Right atrium auricular region (tissue), 2 donors: ENCODE measurements around the gene TTLL11. TPM values are rescaled to one million over a fixed set of nuclear protein-coding genes. Genes with fewer than 3 reads are reported as not detected.
A peak's percentile ranks its signal among the peaks of the same experiment; 100 is the strongest.

Experiments
- DNase-seq: peaks from one replicate; pipeline ENCODE4 v3.0.0-alpha.2; 2019; ENCODE audit warnings: low spot score
- H3K27ac ChIP-seq, 2 donors: fragments of 200-600 bp; sonication (generic); 1 replicate in 1 of 2; 2 replicates in 1 of 2; pipeline ENCODE4 v1.5.1; 2016 to 2019
- H3K27me3 ChIP-seq, 2 donors: fragments of 200-600 bp; sonication (generic); one replicate each; pipeline versions ENCODE4 v1.5.1 to v1.6.0; 2017 to 2019
- H3K36me3 ChIP-seq: fragments of 200-600 bp; sonication (generic); one replicate; pipeline ENCODE4 v1.5.1; 2016
- H3K4me1 ChIP-seq, 2 donors: fragments of 200-600 bp; sonication (generic); one replicate each; pipeline versions ENCODE4 v1.5.1 to v1.6.0; 2017 to 2019
- H3K4me3 ChIP-seq, 2 donors: fragments of 200-600 bp; sonication (generic); 1 replicate in 1 of 2; 2 replicates in 1 of 2; pipeline ENCODE4 v1.5.1; 2017 to 2019; ENCODE audit warnings: mild to moderate bottlenecking in 1 of 2, moderate library complexity in 1 of 2
- H3K9me3 ChIP-seq, 2 donors: fragments of 200-600 bp; sonication (generic); one replicate each; pipeline ENCODE4 v1.5.1; 2019
- total RNA-seq, 2 donors: library from RNA; depleted of rRNA; stranded (reverse); fragments of >200 nt; gene quantifications; one replicate each; pipeline ENCODE4 v1.1.0, GENCODE V29; 2016
- TF ChIP-seq, protein P1 (sequence below), 2 donors: fragments of 200-600 bp; sonication (generic); IDR thresholded peaks; one replicate each; pipeline ENCODE4 v1.5.1; 2019; ENCODE audit warnings: antibody characterized with exemption in 2 of 2

TTLL11 gene
- total RNA-seq, 2 donors from 2014 or later: 5.9 to 7.8 TPM

DNA sequence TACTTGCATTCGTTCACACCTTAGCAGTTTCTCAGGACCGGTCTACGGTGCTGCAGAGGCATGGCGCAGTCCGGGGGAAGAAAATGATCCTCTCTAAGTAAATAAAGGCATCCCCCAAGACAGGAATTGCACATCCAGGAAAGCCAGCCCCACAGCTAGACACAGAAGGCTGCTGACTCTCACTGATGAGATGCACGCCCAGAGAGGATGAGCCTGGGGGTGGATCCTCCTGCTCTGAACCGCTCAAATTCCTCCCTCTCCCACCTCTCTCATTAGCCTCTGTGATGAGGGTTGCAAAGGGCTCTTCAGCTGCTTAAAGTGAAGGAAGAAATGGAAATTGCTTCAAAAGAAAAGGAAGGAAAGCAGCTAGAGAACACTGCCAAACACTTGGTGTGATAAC, 132.4 kb downstream of the TTLL11 start:
- TF ChIP-seq, protein P1, sequence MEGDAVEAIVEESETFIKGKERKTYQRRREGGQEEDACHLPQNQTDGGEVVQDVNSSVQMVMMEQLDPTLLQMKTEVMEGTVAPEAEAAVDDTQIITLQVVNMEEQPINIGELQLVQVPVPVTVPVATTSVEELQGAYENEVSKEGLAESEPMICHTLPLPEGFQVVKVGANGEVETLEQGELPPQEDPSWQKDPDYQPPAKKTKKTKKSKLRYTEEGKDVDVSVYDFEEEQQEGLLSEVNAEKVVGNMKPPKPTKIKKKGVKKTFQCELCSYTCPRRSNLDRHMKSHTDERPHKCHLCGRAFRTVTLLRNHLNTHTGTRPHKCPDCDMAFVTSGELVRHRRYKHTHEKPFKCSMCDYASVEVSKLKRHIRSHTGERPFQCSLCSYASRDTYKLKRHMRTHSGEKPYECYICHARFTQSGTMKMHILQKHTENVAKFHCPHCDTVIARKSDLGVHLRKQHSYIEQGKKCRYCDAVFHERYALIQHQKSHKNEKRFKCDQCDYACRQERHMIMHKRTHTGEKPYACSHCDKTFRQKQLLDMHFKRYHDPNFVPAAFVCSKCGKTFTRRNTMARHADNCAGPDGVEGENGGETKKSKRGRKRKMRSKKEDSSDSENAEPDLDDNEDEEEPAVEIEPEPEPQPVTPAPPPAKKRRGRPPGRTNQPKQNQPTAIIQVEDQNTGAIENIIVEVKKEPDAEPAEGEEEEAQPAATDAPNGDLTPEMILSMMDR (IDR thresholded peaks at IDR 0.05): no peak
- Histone ChIP-seq H3K36me3 (no peaks in the 10 kb centered on the region), H3K4me3 (no peak overlapping the region), H3K27me3 (no peaks in the 10 kb centered on the region), H3K9me3 (no peaks in the 10 kb centered on the region), H3K27ac (no peak overlapping the region), H3K4me1 (no peaks in the 10 kb centered on the region)
- no peak for DNase-seq

DNA sequence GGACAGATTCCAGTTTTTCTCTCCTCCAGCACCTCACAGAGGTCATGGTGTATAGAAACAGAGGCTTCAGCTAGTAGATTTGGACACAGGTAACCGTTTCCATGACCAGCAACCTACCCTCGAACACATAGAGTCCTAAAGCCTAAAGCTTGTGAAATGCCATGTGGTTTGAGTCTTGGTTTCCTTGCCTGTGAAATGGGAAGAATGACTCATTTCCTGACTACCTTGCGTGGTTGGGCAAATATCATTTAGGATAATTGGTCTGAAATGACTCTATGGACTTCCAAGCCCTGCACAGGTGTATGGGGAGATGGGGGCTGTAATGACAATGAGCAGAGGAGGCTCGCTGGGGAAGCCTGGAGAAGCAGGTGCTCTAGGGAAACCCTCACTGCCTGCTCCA, 134.6 kb downstream of the TTLL11 start:
- Histone ChIP-seq H3K27ac (no peak overlapping the region), H3K4me1 (peaks cover 0 to 7% of the 10 kb centered on the region in 2 donors), H3K36me3 (no peaks in the 10 kb centered on the region), H3K4me3 (no peak overlapping the region), H3K9me3 (no peaks in the 10 kb centered on the region), H3K27me3 (no peaks in the 10 kb centered on the region)
- DNase-seq: no peak
- TF ChIP-seq, protein P1 (IDR thresholded peaks at IDR 0.05): no peak

DNA sequence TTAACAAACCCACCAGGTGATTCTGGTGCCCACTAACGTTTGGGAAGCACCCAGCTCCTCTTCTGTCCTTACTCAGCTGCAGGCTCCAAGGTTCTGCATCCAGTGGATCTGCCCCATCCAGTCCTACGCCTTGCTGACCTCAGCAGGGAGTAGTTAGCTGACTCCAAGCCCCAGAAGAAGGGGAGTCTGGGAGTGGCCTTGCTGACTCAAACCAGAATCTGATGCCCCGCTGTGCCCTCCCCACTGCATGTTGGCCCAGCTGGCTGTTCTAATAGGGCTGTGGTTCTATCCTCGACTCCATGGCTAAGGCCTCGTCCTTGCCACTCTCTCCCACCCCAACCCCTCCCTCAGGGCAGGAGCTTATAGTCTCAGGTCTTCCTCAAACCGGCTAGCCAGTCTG, 136.3 kb downstream of the TTLL11 start:
- H3K27me3 ChIP-seq: no peaks in the 10 kb centered on the region
- TF ChIP-seq, protein P1 (IDR thresholded peaks at IDR 0.05): no peak
- DNase-seq: no peak
- H3K4me1 ChIP-seq: peaks cover 0 to 7% of the 10 kb centered on the region in 2 donors
- H3K36me3 ChIP-seq: no peaks in the 10 kb centered on the region
- H3K27ac ChIP-seq: no peak overlapping the region
- no peak overlapping the region for H3K4me3 ChIP-seq
- no peaks in the 10 kb centered on the region for H3K9me3 ChIP-seq

DNA sequence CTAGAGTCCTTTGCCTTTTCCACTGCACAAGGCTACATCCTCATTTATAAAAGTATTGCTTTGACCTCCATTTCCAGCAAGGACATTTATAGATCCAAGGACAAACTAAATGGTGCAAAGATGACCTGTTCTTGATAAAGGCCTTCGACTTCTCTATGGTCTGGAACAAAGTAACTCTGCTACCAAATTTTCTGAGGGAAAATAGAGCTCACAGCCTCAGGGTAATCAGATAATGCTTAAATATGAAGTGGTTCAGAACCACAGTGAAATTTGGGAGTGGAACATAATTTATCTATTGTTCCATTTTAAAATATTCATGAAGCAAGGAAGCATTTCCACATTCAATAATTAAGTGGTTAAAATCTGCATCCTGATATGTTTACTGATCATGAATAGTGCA, 137.5 kb downstream of the TTLL11 start:
- Histone ChIP-seq H3K27ac (no peak overlapping the region), H3K4me1 (peaks cover 0 to 7% of the 10 kb centered on the region in 2 donors)
- TF ChIP-seq, protein P1 (IDR thresholded peaks at IDR 0.05): no peak

DNA sequence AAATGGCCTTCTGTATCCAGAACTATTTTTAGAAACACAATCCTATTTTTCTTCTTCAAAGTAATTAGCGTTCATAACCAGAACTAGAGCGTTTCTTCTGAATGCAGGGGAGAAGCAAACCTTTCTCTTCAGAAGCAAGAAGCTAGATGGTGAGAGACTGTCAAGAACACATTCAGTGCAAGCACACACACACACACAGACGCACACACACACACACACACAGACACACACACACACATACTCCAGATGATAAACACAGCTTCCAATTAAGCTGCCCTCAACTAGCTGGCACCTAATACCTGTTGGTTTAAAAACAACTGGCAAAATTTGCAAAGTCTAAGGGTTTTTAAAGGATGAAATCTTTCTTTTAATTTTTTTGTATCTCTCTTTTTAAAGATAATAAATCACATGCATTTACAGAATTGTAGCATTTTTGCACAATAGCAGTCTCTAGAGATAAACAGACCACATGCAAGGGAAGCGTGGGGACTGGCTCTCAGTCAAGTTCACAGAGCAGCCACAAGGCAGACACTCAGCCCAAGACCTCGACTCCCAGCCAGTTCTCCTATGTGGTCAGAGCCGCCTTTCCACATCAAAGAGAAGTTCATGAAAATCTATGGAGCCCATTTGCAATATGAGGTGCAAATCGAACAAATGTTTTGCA, 138.5 kb downstream of the TTLL11 start:
- no peaks in the 10 kb centered on the region for H3K27me3 ChIP-seq
- H3K9me3 ChIP-seq: no peaks in the 10 kb centered on the region
- no peak overlapping the region for H3K27ac ChIP-seq
- H3K4me1 ChIP-seq: peaks cover 0 to 7% of the 10 kb centered on the region in 2 donors
- H3K4me3 ChIP-seq: no peak overlapping the region
- peak; percentile 64 for DNase-seq
- TF ChIP-seq, protein P1 (IDR thresholded peaks at IDR 0.05): no peak
- no peaks in the 10 kb centered on the region for H3K36me3 ChIP-seq

More for the DNA sequence above, 137.5 kb downstream of the TTLL11 start:
- DNase-seq: no peak
- Histone ChIP-seq H3K9me3 (no peaks in the 10 kb centered on the region), H3K36me3 (no peaks in the 10 kb centered on the region), H3K27me3 (no peaks in the 10 kb centered on the region), H3K4me3 (no peak overlapping the region)

DNA sequence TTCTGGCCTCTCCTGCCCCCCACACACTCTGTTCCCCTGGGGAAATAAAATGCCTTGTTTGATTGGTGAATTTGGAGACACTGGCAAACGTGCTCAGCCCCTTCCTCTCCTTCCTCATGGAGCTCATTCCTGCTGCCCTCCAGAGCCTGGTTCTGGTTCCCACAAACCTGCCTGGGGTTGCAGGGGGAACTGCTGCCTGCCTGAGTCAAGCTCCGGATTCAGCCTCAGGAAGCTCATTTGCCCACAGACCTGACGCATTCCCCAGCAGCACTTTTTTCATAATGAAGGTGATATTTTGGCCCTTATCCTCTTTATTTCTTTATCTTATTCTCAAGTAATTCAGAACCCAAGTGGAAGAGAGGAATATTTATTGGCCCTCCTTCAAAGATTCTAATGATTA, 140.5 kb downstream of the TTLL11 start:
- TF ChIP-seq, protein P1 (IDR thresholded peaks at IDR 0.05): no peak
- Histone ChIP-seq H3K4me1 (peaks cover 0 to 7% of the 10 kb centered on the region in 2 donors), H3K4me3 (no peak overlapping the region), H3K36me3 (no peaks in the 10 kb centered on the region), H3K9me3 (no peaks in the 10 kb centered on the region), H3K27me3 (no peaks in the 10 kb centered on the region), H3K27ac (no peak overlapping the region)
- no peak for DNase-seq
